Measurements from ENCODE around the gene MTNR1B.

GRCh38 chr11:93031386-93031785 lies 61.9 kb downstream of the MTNR1B start:
- TF ChIP-seq MAZ (IDR thresholded peaks at IDR 0.05; ENCODE audit: borderline replicate concordance, low read depth, low read length) = no peak
- TF ChIP-seq USF2 (IDR thresholded peaks at IDR 0.05) = no peak
- TF ChIP-seq, protein P1, sequence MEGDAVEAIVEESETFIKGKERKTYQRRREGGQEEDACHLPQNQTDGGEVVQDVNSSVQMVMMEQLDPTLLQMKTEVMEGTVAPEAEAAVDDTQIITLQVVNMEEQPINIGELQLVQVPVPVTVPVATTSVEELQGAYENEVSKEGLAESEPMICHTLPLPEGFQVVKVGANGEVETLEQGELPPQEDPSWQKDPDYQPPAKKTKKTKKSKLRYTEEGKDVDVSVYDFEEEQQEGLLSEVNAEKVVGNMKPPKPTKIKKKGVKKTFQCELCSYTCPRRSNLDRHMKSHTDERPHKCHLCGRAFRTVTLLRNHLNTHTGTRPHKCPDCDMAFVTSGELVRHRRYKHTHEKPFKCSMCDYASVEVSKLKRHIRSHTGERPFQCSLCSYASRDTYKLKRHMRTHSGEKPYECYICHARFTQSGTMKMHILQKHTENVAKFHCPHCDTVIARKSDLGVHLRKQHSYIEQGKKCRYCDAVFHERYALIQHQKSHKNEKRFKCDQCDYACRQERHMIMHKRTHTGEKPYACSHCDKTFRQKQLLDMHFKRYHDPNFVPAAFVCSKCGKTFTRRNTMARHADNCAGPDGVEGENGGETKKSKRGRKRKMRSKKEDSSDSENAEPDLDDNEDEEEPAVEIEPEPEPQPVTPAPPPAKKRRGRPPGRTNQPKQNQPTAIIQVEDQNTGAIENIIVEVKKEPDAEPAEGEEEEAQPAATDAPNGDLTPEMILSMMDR (IDR thresholded peaks at IDR 0.05) = no peak
- TF ChIP-seq EHMT2 (IDR thresholded peaks at IDR 0.05; ENCODE audit: low read depth) = no peak
- TF ChIP-seq TP53 (CRISPR knock-in tag; IDR thresholded peaks at IDR 0.05) = no peak
- no peak for TF ChIP-seq FOSL2 (IDR thresholded peaks at IDR 0.05)
- TF ChIP-seq FOSL2 (CRISPR knock-in tag; IDR thresholded peaks at IDR 0.05) = no peak
- TF ChIP-seq POLR2A (IDR thresholded peaks at IDR 0.05; ENCODE audit: low read length) = no peak
- TF ChIP-seq CBX8 (IDR thresholded peaks at IDR 0.05) = no peak
- no peak for TF ChIP-seq JUN (IDR thresholded peaks at IDR 0.05)
- no peak for TF ChIP-seq REST (IDR thresholded peaks at IDR 0.05)

Data from A549 (cell line).